ENCODE measurements around the gene ADAMTSL1.
"Not testable (repeated sequence)": the region's sequence is repeated elsewhere in the genome, so short reads cannot be mapped to it uniquely, and the experiment has no call there.

Gene ADAMTSL1

DNA sequence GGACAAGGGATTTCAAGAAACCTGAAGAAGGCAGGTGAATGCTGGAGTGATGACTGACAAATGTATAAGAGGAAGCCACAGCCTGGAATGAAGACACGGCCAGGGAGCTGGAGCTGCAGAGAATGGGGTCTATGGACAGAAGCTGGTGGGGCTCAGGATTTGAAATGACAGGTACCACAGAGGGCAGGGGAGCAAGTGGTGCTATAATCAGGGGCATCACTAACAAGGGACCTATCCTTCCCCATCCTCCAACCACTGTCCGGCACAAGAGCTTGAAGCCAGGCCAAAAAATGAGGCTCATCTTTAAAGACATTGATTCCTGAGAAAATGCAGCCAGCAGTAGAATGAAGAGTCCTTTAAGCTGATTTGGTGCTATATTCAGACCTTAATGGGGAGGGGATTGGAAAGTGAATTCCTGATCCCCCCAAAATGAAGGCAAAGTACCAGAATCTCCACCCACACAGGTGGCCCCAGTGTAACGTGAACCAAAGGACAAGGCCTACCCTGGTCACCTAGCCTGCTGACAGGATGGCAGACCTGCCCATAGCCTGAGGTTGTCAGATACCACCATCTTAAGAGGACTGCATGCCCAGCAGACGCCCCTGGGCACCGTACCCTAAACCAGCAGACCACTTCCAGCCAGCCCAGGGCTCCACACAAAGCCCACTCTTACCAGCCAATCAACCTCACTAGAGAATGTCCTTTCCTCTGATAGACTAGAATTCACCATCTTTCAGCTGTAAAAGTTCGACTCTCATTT, 449.9 kb downstream of the ADAMTSL1 start:
- H3K27ac ChIP-seq = no peak overlapping the region
- DNase-seq (ENCODE audit: low spot score) = no peak
- CTCF ChIA-PET = no interaction called here
- POLR2A ChIA-PET (ENCODE audit: low non-redundant PET) = no interaction called here
- TF ChIP-seq, protein P1, sequence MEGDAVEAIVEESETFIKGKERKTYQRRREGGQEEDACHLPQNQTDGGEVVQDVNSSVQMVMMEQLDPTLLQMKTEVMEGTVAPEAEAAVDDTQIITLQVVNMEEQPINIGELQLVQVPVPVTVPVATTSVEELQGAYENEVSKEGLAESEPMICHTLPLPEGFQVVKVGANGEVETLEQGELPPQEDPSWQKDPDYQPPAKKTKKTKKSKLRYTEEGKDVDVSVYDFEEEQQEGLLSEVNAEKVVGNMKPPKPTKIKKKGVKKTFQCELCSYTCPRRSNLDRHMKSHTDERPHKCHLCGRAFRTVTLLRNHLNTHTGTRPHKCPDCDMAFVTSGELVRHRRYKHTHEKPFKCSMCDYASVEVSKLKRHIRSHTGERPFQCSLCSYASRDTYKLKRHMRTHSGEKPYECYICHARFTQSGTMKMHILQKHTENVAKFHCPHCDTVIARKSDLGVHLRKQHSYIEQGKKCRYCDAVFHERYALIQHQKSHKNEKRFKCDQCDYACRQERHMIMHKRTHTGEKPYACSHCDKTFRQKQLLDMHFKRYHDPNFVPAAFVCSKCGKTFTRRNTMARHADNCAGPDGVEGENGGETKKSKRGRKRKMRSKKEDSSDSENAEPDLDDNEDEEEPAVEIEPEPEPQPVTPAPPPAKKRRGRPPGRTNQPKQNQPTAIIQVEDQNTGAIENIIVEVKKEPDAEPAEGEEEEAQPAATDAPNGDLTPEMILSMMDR (conservative IDR thresholded peaks at IDR 0.05; ENCODE audit: low read depth) = no peak

DNA sequence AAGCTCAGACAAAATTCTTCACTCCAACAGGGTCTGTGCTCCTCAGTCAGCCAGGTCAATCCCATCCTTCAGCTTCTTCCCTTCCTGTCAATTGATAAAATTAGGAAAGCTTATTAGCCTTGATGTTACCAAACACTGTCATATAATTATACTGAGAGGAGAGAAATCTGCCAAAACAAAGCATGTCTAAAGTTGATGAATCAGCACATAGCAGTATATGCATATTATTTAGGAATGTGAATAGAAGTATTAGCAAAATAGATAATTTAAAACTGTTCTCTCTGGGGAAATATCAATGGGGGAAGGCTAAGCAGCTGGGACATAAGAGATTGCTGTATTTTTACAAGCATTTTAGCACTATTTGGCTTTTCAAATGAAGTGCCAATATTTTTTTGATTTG, 451.9 kb downstream of the ADAMTSL1 start:
- H3K27ac ChIP-seq = no peak overlapping the region
- TF ChIP-seq, protein P1 (conservative IDR thresholded peaks at IDR 0.05; ENCODE audit: low read depth) = no peak
- no peak for DNase-seq (ENCODE audit: low spot score)
- POLR2A ChIA-PET (ENCODE audit: low non-redundant PET) = no interaction called here
- CTCF ChIA-PET = interaction anchor here (0.7 kb wide), 1 partner anchor 217 kb away, joined by 3 read pairs; no protein-coding TSS in a partner anchor

DNA sequence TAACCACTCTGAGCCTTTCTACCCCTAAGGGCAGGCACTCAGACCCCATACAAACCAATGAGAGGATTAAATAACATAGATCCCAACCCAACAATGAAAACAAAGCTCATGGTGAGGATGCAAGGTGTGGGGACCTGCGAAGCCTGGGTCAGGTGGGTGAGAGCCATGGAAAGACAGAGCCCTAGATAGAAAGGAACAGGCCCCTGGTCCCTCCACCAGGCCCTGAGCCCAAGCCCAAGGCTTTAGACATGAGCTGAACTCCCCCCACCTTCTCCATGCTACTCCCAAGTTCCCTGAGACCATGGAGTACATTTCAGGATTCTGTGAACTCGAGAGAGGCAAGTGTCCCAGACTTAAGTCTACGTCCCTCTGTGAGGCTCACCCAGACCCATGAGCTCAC, 452.6 kb downstream of the ADAMTSL1 start:
- CTCF ChIA-PET = no interaction called here
- TF ChIP-seq, protein P1 (conservative IDR thresholded peaks at IDR 0.05; ENCODE audit: low read depth) = no peak
- no peak for DNase-seq (ENCODE audit: low spot score)
- no peak overlapping the region for H3K27ac ChIP-seq
- POLR2A ChIA-PET (ENCODE audit: low non-redundant PET) = interaction anchor here (0.6 kb wide), 1 partner anchor 95 kb away, joined by 4 read pairs; no protein-coding TSS in a partner anchor

DNA sequence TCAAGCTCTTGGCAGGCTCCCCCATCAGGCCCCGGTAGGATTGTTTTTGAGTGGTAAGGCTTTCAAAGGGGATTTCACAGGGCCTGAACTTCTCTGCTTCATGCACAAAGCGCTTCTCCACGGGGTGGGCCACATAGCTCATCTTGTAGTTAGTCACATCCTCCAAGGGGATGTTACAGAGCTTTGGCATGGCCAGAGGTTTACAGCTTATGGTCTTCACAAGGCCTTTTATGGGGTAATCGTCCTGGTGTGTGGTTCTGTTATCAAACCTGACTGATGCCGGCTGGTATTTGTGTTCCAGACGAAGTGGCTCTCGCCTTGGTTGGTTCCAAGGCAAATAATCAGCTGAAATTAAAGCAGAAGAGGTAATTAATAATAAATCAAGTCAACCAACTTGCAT, 454.8 kb downstream of the ADAMTSL1 start:
- H3K27ac ChIP-seq = no peak overlapping the region
- TF ChIP-seq, protein P1 (conservative IDR thresholded peaks at IDR 0.05; ENCODE audit: low read depth) = no peak
- ChIA-PET CTCF (no interaction called here), POLR2A (ENCODE audit: low non-redundant PET) (no interaction called here)
- DNase-seq (ENCODE audit: low spot score) = no peak

DNA sequence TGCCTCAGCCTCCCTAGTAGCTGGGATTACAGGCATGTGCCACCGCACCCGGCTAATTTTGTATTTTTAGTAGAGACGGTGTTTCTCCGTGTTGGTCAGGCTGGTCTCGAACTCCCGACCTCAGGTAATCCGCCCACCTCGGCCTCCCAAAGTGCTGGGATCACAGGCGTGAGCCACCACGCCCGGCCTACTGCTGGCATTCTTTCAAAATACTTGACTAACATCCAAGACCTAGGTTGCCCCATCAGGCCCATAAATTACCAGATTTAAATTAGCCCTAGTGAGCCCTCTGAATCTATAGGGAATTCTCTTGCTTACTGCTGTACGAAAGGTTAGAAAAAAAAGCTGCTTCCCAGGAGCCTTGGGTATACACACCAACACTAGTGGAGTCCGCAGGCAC, 456.7 kb downstream of the ADAMTSL1 start:
- DNase-seq (ENCODE audit: low spot score); CTCF ChIA-PET; H3K27ac ChIP-seq; POLR2A ChIA-PET (ENCODE audit: low non-redundant PET): not testable (repeated sequence)

DNA sequence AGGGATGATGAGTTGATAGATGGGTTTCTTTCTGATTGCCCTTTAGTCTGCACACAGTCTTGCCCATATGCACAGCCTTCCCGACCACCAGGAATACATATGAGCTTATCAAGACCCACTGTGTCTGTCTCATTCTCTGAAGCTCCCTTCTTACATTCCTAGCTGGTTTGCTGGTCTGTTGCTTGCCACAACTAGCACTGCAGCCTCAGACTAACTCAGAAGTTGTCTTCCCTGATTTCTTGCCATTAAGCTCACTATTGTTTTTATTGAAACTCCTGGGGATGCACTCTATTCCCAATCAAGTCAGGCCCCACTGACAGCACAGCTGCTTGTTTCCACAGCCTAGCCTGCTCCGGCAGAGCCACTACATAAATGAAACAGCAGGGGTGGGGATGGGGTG, 461.6 kb downstream of the ADAMTSL1 start:
- POLR2A ChIA-PET (ENCODE audit: low non-redundant PET) = no interaction called here

More for the DNA sequence above, 461.6 kb downstream of the ADAMTSL1 start:
- TF ChIP-seq, protein P1 (conservative IDR thresholded peaks at IDR 0.05; ENCODE audit: low read depth) = no peak
- no peak overlapping the region for H3K27ac ChIP-seq
- CTCF ChIA-PET = no interaction called here
- no peak for DNase-seq (ENCODE audit: low spot score)

Measured in RWPE1 (cell line).